Measurements from ENCODE around the gene BATF2. TPM values are rescaled to one million over a fixed set of nuclear protein-coding genes. Genes with fewer than 3 reads are reported as not detected.

The BATF2 gene
- 15.7 TPM for polyA plus RNA-seq
- long read RNA-seq, donor 1, transcript BATF2-203 (1 exons, 2,569 nt): major isoform, 6 of 8 reads
- long read RNA-seq, donor 1, partial matches to known transcripts: 0 of 8 reads
- long read RNA-seq, donor 1, other reads (novel, unspliced or antisense): 0 of 8 reads
- long read RNA-seq, donor 2, transcript BATF2-201 (3 exons, 2,142 nt): major isoform, 11 of 19 reads
- long read RNA-seq, donor 2, transcript BATF2-203 (1 exons, 2,569 nt): minor isoform, 8 of 19 reads
- long read RNA-seq, donor 2, partial matches to known transcripts: 0 of 19 reads
- long read RNA-seq, donor 2, other reads (novel, unspliced or antisense): 0 of 19 reads
- long read RNA-seq, donor 3: 0 reads
- long read RNA-seq, donor 4, partial matches to known transcripts: 0 of 3 reads
- long read RNA-seq, donor 4, other reads (novel, unspliced or antisense): 0 of 3 reads
- long read RNA-seq, donor 5, partial matches to known transcripts: 0 of 2 reads
- long read RNA-seq, donor 5, other reads (novel, unspliced or antisense): 0 of 2 reads
- long read RNA-seq, donor 6, transcript BATF2-203 (1 exons, 2,569 nt): major isoform, 15 of 17 reads
- long read RNA-seq, donor 6, partial matches to known transcripts: 0 of 17 reads
- long read RNA-seq, donor 6, other reads (novel, unspliced or antisense): 0 of 17 reads
- long read RNA-seq, donor 7, partial matches to known transcripts: 0 of 3 reads
- long read RNA-seq, donor 7, other reads (novel, unspliced or antisense): 0 of 3 reads
- long read RNA-seq, donor 8, transcript BATF2-203 (1 exons, 2,569 nt): major isoform, 12 of 23 reads
- long read RNA-seq, donor 8, transcript BATF2-201 (3 exons, 2,142 nt): minor isoform, 9 of 23 reads
- long read RNA-seq, donor 8, partial matches to known transcripts: 0 of 23 reads
- long read RNA-seq, donor 8, other reads (novel, unspliced or antisense): 0 of 23 reads
- long read RNA-seq, donor 9, transcript BATF2-203 (1 exons, 2,569 nt): major isoform, 6 of 9 reads
- long read RNA-seq, donor 9, partial matches to known transcripts: 0 of 9 reads
- long read RNA-seq, donor 9, other reads (novel, unspliced or antisense): 0 of 9 reads
- long read RNA-seq, donor 10, transcript BATF2-203 (1 exons, 2,569 nt): major isoform, 13 of 19 reads
- long read RNA-seq, donor 10, partial matches to known transcripts: 0 of 19 reads
- long read RNA-seq, donor 10, other reads (novel, unspliced or antisense): 0 of 19 reads
- long read RNA-seq, donor 11, transcript BATF2-201 (3 exons, 2,142 nt): minor isoform, 6 of 16 reads
- long read RNA-seq, donor 11, transcript BATF2-203 (1 exons, 2,569 nt): major isoform, 9 of 16 reads
- long read RNA-seq, donor 11, partial matches to known transcripts: 0 of 16 reads
- long read RNA-seq, donor 11, other reads (novel, unspliced or antisense): 0 of 16 reads

- H3K9me3 ChIP-seq (ENCODE audit: control insufficient read depth, low read depth, low read length): no peaks in the 10 kb centered on the region
- WGBS (ENCODE audit: insufficient coverage, low lambda C conversion rate): no CpG with 5 or more reads among the region's 9 CpGs
- H3K27me3 ChIP-seq (ENCODE audit: control insufficient read depth, insufficient read depth, low read length): no peaks in the 10 kb centered on the region
- H3K4me3 ChIP-seq (ENCODE audit: low read length): peak within 1 kb of the TSS; percentile 84
- H3K36me3 ChIP-seq (ENCODE audit: control insufficient read depth, insufficient read depth, low read length): peaks cover 10% of the 10 kb centered on the region
- peak within 1 kb of the TSS; percentile 99 for H3K27ac ChIP-seq (ENCODE audit: low read length)
- peaks cover 39% of the 10 kb centered on the region for H3K4me1 ChIP-seq (ENCODE audit: control insufficient read depth, insufficient read depth, low read length)
- peak; percentile 95 to 98 for DNase-seq
These were observed at the start of gene BATF2 for GRCh38 chr11:64996710-64997380. Gene BATF2 (minus strand): TSS chr11:64996971. CDS start chr11:64996914, 57 bp downstream.

DNA sequence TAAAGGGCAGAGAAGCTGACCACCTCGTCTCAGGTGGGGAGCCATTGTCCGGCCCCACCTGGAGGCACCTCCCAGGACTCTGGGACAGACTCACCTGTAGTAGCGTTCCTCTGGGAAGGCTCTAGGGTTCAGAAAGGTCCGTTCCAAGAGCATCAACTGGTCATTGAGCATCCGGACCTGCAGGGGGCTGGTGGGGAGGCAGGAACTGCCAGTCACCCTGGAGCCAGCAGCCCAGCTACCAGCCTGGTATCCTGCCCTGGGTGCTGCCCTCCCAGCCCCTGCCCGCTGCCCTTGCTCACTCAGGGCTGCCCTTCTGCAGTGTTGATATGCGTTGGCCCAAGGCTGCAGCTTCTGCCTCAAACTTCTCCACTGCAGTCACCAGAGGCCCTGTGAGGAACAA, 49.0 kb upstream of the BATF2 start:
- WGBS (ENCODE audit: insufficient coverage, low lambda C conversion rate): no CpG with 5 or more reads among the region's 7 CpGs
- Histone ChIP-seq H3K36me3 (ENCODE audit: control insufficient read depth, insufficient read depth, low read length) (peaks cover 23% of the 10 kb centered on the region), H3K27ac (ENCODE audit: low read length) (no peak overlapping the region), H3K4me3 (ENCODE audit: low read length) (no peak overlapping the region), H3K27me3 (ENCODE audit: control insufficient read depth, insufficient read depth, low read length) (peaks cover 4% of the 10 kb centered on the region), H3K9me3 (ENCODE audit: control insufficient read depth, low read depth, low read length) (no peaks in the 10 kb centered on the region), H3K4me1 (ENCODE audit: control insufficient read depth, insufficient read depth, low read length) (peaks cover 19% of the 10 kb centered on the region)
- DNase-seq: no peak

GRCh38 chr11:65045061-65045460, 48.3 kb upstream of the BATF2 start:
- no peak for DNase-seq
- Histone ChIP-seq H3K9me3 (ENCODE audit: control insufficient read depth, low read depth, low read length) (no peaks in the 10 kb centered on the region), H3K4me3 (ENCODE audit: low read length) (no peak overlapping the region), H3K4me1 (ENCODE audit: control insufficient read depth, insufficient read depth, low read length) (peaks cover 19% of the 10 kb centered on the region), H3K36me3 (ENCODE audit: control insufficient read depth, insufficient read depth, low read length) (peaks cover 23% of the 10 kb centered on the region), H3K27ac (ENCODE audit: low read length) (no peak overlapping the region), H3K27me3 (ENCODE audit: control insufficient read depth, insufficient read depth, low read length) (peaks cover 4% of the 10 kb centered on the region)
- WGBS (ENCODE audit: insufficient coverage, low lambda C conversion rate): no CpG with 5 or more reads among the region's 5 CpGs

GRCh38 chr11:65043881-65044501, 47.2 kb upstream of the BATF2 start:
- Histone ChIP-seq H3K4me1 (ENCODE audit: control insufficient read depth, insufficient read depth, low read length) (peaks cover 19% of the 10 kb centered on the region), H3K27ac (ENCODE audit: low read length) (no peak overlapping the region), H3K36me3 (ENCODE audit: control insufficient read depth, insufficient read depth, low read length) (peaks cover 28% of the 10 kb centered on the region), H3K4me3 (ENCODE audit: low read length) (no peak overlapping the region), H3K9me3 (ENCODE audit: control insufficient read depth, low read depth, low read length) (no peaks in the 10 kb centered on the region), H3K27me3 (ENCODE audit: control insufficient read depth, insufficient read depth, low read length) (peaks cover 4% of the 10 kb centered on the region)
- DNase-seq: no peak
- no CpG with 5 or more reads among the region's 23 CpGs for WGBS (ENCODE audit: insufficient coverage, low lambda C conversion rate)

DNA sequence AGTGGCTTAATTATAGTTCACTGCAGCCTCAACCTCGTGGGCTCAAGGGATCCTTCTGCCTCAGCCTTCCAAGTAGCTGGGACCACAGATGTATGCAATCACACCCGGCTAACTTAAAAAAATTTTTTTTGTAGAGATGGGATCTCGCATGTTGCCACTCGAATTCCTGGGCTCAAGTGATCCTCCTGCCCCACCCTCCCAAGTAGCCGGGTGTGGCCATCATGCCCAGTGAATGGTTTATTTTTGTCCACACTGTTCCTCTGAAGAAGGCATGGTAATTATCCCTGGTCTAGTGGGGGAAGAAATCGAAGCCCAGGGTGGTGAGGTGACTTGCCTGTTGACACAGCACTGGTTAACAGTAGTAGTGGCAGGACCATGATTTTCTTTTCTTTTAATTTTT, 46.1 kb upstream of the BATF2 start:
- WGBS (ENCODE audit: insufficient coverage, low lambda C conversion rate): no CpG with 5 or more reads among the region's 6 CpGs

GRCh38 chr11:65040847-65041622, 44.3 kb upstream of the BATF2 start, which contains the start of gene SAC3D1:
Gene SAC3D1 (plus strand): TSS chr11:65041210. CDS start chr11:65041293, 83 bp downstream.
- DNase-seq: peak; percentile 90 to 96
- Histone ChIP-seq H3K27ac (ENCODE audit: low read length) (peak within 1 kb of the TSS; percentile 95), H3K9me3 (ENCODE audit: control insufficient read depth, low read depth, low read length) (no peaks in the 10 kb centered on the region), H3K4me1 (ENCODE audit: control insufficient read depth, insufficient read depth, low read length) (peaks cover 13% of the 10 kb centered on the region), H3K4me3 (ENCODE audit: low read length) (peak within 1 kb of the TSS; percentile 73), H3K27me3 (ENCODE audit: control insufficient read depth, insufficient read depth, low read length) (no peaks in the 10 kb centered on the region), H3K36me3 (ENCODE audit: control insufficient read depth, insufficient read depth, low read length) (peaks cover 51% of the 10 kb centered on the region)
- WGBS (ENCODE audit: insufficient coverage, low lambda C conversion rate): no CpG with 5 or more reads among the region's 91 CpGs

More for the DNA sequence above, 46.1 kb upstream of the BATF2 start:
- Histone ChIP-seq H3K27me3 (ENCODE audit: control insufficient read depth, insufficient read depth, low read length) (no peaks in the 10 kb centered on the region), H3K9me3 (ENCODE audit: control insufficient read depth, low read depth, low read length) (no peaks in the 10 kb centered on the region), H3K36me3 (ENCODE audit: control insufficient read depth, insufficient read depth, low read length) (peaks cover 37% of the 10 kb centered on the region), H3K27ac (ENCODE audit: low read length) (no peak overlapping the region), H3K4me3 (ENCODE audit: low read length) (no peak overlapping the region), H3K4me1 (ENCODE audit: control insufficient read depth, insufficient read depth, low read length) (peaks cover 14% of the 10 kb centered on the region)
- no peak for DNase-seq

GRCh38 chr11:65040520-65040846, 43.7 kb upstream of the BATF2 start:
- H3K4me3 ChIP-seq (ENCODE audit: low read length): peak overlapping the region; percentile 73
- H3K4me1 ChIP-seq (ENCODE audit: control insufficient read depth, insufficient read depth, low read length): peaks cover 13% of the 10 kb centered on the region
- no peak for DNase-seq
- no CpG with 5 or more reads among the region's 7 CpGs for WGBS (ENCODE audit: insufficient coverage, low lambda C conversion rate)
- H3K9me3 ChIP-seq (ENCODE audit: control insufficient read depth, low read depth, low read length): no peaks in the 10 kb centered on the region
- no peaks in the 10 kb centered on the region for H3K27me3 ChIP-seq (ENCODE audit: control insufficient read depth, insufficient read depth, low read length)
- peak overlapping the region; percentile 95 for H3K27ac ChIP-seq (ENCODE audit: low read length)
- peaks cover 52% of the 10 kb centered on the region for H3K36me3 ChIP-seq (ENCODE audit: control insufficient read depth, insufficient read depth, low read length)

DNA sequence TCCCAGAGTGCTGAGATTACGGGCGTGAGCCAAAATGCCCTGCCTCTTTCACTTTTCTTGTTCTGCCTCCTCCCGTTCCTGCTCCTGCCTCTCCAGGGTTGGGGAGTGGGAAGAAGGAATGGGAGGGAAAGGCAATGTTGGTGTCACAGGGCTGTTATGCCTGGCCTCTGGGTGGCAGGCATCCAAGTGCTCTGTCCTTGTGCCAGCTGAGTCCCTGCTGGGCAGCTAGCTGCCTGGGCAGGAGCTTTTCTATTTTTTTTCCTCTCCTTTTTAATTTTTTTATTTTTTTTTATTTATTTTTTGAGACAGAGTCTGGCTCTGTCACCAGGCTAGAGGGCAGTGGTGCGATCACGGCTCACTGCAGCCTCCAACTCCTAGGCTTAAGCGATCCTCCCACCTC, 40.2 kb upstream of the BATF2 start:
- H3K27ac ChIP-seq (ENCODE audit: low read length): no peak overlapping the region
- H3K4me1 ChIP-seq (ENCODE audit: control insufficient read depth, insufficient read depth, low read length): peaks cover 3% of the 10 kb centered on the region
- no peak for DNase-seq
- H3K36me3 ChIP-seq (ENCODE audit: control insufficient read depth, insufficient read depth, low read length): peaks cover 59% of the 10 kb centered on the region
- no peaks in the 10 kb centered on the region for H3K9me3 ChIP-seq (ENCODE audit: control insufficient read depth, low read depth, low read length)
- no peaks in the 10 kb centered on the region for H3K27me3 ChIP-seq (ENCODE audit: control insufficient read depth, insufficient read depth, low read length)
- H3K4me3 ChIP-seq (ENCODE audit: low read length): no peak overlapping the region
- WGBS (ENCODE audit: insufficient coverage, low lambda C conversion rate): 100% methylated on average over 2 of the region's 6 CpGs

DNA sequence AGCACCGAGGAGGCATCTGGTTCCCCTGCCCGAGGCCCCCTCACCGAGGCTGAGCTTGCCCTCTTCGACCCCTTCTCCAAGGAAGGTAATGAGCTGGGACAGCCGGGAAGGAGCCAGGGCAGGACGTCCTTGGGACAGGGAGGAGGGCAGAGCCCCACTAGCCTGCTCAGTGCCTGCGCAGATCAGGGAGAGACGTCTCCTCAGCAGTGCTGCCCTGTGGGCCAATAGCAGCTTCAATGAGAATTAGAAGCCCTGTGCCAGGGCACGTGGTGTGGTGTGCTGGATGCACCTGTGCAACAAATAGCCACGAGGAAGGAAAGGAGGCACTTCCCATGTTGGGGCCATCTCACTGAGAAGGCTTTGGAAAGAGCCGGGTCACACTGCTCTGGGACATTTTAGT, 38.8 kb upstream of the BATF2 start:
- Histone ChIP-seq H3K27ac (ENCODE audit: low read length) (no peak overlapping the region), H3K4me1 (ENCODE audit: control insufficient read depth, insufficient read depth, low read length) (no peaks in the 10 kb centered on the region), H3K36me3 (ENCODE audit: control insufficient read depth, insufficient read depth, low read length) (peaks cover 67% of the 10 kb centered on the region), H3K4me3 (ENCODE audit: low read length) (no peak overlapping the region), H3K9me3 (ENCODE audit: control insufficient read depth, low read depth, low read length) (no peaks in the 10 kb centered on the region), H3K27me3 (ENCODE audit: control insufficient read depth, insufficient read depth, low read length) (no peaks in the 10 kb centered on the region)
- WGBS (ENCODE audit: insufficient coverage, low lambda C conversion rate): no CpG with 5 or more reads among the region's 11 CpGs
- no peak for DNase-seq

Measured in large intestine (tissue), 12 donors.